ENCODE data around the gene TMEM213.

DNA sequence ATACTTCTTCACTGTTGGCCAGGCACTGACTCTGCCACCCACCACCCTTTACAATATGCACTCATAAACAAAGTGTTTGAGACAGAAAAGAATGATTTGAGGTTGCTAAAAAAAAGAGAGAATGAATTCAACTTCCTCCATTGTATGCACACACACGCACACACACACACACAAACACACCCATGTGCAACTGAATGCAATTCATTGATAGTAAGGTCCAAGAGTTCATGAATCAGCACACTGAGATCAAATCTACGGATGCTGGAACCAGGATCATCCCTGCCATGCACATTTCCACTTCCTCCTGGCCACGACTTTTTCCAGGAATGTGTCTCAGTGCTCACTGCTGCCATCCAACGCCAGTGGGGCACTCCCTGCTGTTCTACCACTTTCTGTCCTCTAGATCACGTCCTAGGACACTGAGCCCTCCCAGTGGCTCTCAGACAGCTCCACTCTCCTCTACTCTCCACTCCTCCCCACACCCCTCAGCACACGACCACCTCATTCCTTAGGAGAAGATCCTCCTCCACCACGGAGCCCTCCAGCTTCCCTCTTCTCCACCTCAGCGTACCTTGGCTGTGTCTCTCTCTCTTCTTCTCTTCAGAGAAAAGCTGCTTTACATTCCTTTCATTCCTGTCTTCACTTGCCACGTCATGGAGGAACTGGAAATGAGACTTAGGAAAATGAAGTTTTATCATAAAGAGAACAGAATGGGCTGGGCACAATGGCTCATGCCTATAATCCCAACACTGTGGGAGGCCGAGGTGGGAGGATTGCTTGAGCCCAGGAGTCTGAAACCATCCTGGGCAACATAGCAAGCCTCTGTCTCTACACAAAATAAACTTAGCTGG lies 12.0 kb upstream of the TMEM213 start:
- TF ChIP-seq, protein P1, sequence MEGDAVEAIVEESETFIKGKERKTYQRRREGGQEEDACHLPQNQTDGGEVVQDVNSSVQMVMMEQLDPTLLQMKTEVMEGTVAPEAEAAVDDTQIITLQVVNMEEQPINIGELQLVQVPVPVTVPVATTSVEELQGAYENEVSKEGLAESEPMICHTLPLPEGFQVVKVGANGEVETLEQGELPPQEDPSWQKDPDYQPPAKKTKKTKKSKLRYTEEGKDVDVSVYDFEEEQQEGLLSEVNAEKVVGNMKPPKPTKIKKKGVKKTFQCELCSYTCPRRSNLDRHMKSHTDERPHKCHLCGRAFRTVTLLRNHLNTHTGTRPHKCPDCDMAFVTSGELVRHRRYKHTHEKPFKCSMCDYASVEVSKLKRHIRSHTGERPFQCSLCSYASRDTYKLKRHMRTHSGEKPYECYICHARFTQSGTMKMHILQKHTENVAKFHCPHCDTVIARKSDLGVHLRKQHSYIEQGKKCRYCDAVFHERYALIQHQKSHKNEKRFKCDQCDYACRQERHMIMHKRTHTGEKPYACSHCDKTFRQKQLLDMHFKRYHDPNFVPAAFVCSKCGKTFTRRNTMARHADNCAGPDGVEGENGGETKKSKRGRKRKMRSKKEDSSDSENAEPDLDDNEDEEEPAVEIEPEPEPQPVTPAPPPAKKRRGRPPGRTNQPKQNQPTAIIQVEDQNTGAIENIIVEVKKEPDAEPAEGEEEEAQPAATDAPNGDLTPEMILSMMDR (IDR thresholded peaks at IDR 0.05) = no peak
- TF ChIP-seq EZH2phosphoT487 (IDR thresholded peaks at IDR 0.05) (no peak), EZH2 (IDR thresholded peaks at IDR 0.05) (no peak)

Measured in neural progenitor cell (in vitro differentiated cells).